GM23338 (cell line): ENCODE data around the gene SPINK7. TPM values are rescaled to one million over a fixed set of nuclear protein-coding genes. Genes with fewer than 3 reads are reported as not detected.

Source experiments
- ATAC-seq: fragments of 200-7000 bp; cut with Tn5 transposase; 3 replicates; pipeline ENCODE4 v1.9.1; 2020
- DNase-seq: peaks from one replicate; pipeline ENCODE4 v3.0.0-alpha.2; 2015; ENCODE audit warnings: low spot score
- H2AFZ ChIP-seq: fragments of 200-600 bp; sonication (generic); 2 replicates; pipeline ENCODE4 v1.8.0; 2016; ENCODE audit warnings: antibody characterized with exemption, mild to moderate bottlenecking, moderate library complexity
- H3F3A ChIP-seq: fragments of 200-600 bp; sonication (generic); replicated peaks from 2 replicates; pipeline ENCODE4 v1.8.0; 2017; ENCODE audit warnings: antibody characterized with exemption, mixed run types, low read depth
- H3K27ac ChIP-seq: fragments of 200-600 bp; sonication (generic); 2 replicates; pipeline ENCODE4 v1.6.1; 2016; ENCODE audit warnings: low read depth
- H3K27me3 ChIP-seq: fragments of 200-600 bp; sonication (generic); 2 replicates; pipeline ENCODE4 v1.8.0; 2016; ENCODE audit warnings: mild to moderate bottlenecking, mixed run types, moderate library complexity; ENCODE audit not compliant: insufficient read depth
- H3K36me3 ChIP-seq: fragments of 200-600 bp; sonication (generic); 2 replicates; pipeline ENCODE4 v1.8.0; 2016; ENCODE audit warnings: mild to moderate bottlenecking; ENCODE audit not compliant: insufficient read depth
- H3K4me1 ChIP-seq: fragments of 200-600 bp; sonication (generic); 2 replicates; pipeline ENCODE4 v1.8.0; 2016; ENCODE audit warnings: mild to moderate bottlenecking, moderate library complexity; ENCODE audit not compliant: insufficient read depth
- H3K4me2 ChIP-seq: fragments of 200-600 bp; sonication (generic); 2 replicates; pipeline ENCODE4 v1.7.1; 2017; ENCODE audit warnings: mixed run types
- H3K4me3 ChIP-seq: fragments of 200-600 bp; sonication (generic); 2 replicates; pipeline ENCODE4 v1.6.1; 2016; ENCODE audit warnings: mixed run types
- H3K79me2 ChIP-seq: fragments of 200-600 bp; sonication (generic); replicated peaks from 2 replicates; pipeline ENCODE4 v1.8.0; 2017; ENCODE audit warnings: mild to moderate bottlenecking; ENCODE audit not compliant: insufficient read depth
- H3K9me2 ChIP-seq: fragments of 200-600 bp; sonication (generic); 2 replicates; pipeline ENCODE4 v1.8.0; 2017; ENCODE audit not compliant: insufficient read depth
- H4K20me1 ChIP-seq: fragments of 200-600 bp; sonication (generic); replicated peaks from 2 replicates; pipeline ENCODE4 v1.8.0; 2017; ENCODE audit warnings: mild to moderate bottlenecking; ENCODE audit not compliant: insufficient read depth
- H3K27ac Mint-ChIP-seq: 2 replicates; pipeline ENCODE4 v1.8.0; 2020; ENCODE audit warnings: inconsistent platforms, mild to moderate bottlenecking, moderate library complexity, mixed read lengths
- H3K27me3 Mint-ChIP-seq: 3 replicates; pipeline ENCODE4 v1.8.0; 2022; ENCODE audit warnings: low read depth, mild to moderate bottlenecking, moderate library complexity, mixed read lengths, inconsistent platforms; ENCODE audit not compliant: insufficient read depth, poor library complexity
- H3K36me3 Mint-ChIP-seq: 3 replicates; pipeline ENCODE4 v1.8.0; 2021; ENCODE audit warnings: low read depth, mild to moderate bottlenecking, inconsistent platforms, moderate library complexity, mixed read lengths
- H3K4me1 Mint-ChIP-seq: 3 replicates; pipeline ENCODE4 v1.8.0; 2020; ENCODE audit warnings: mild to moderate bottlenecking, inconsistent platforms, mixed read lengths
- H3K4me3 Mint-ChIP-seq: 3 replicates; pipeline ENCODE4 v1.8.0; 2021; ENCODE audit warnings: moderate library complexity, mild to moderate bottlenecking, inconsistent platforms, mixed read lengths
- H3K9me3 Mint-ChIP-seq: 3 replicates; pipeline ENCODE4 v1.8.0; 2020; ENCODE audit warnings: moderate library complexity, mild to moderate bottlenecking, inconsistent platforms, mixed read lengths
- EZH2phosphoT487 ChIP-seq: fragments of 200-600 bp; sonication (generic); IDR thresholded peaks from one replicate; pipeline ENCODE4 v1.8.1; 2018; ENCODE audit warnings: antibody characterized with exemption; ENCODE audit not compliant: unreplicated experiment
- NANOG ChIP-seq: IDR thresholded peaks from 2 replicates; pipeline ENCODE4 v1.6.1; 2016; ENCODE audit warnings: antibody characterized with exemption, borderline replicate concordance
- REST ChIP-seq: IDR thresholded peaks from one replicate; pipeline ENCODE4 v1.6.1; 2018; ENCODE audit warnings: antibody characterized with exemption; ENCODE audit not compliant: unreplicated experiment
- ZNF114 ChIP-seq: fragments of 250-450 bp; sonication (Bioruptor Pico); IDR thresholded peaks from 2 replicates; pipeline ENCODE4 v1.5.0; 2020; ENCODE audit warnings: mild to moderate bottlenecking, moderate library complexity
- polyA plus RNA-seq: library from polyadenylated mRNA; unstranded; fragments of >200 nt; fragmentation: Nextera tagmentation; extraction: Ambion mirVana; gene quantifications from 2 replicates; pipeline ENCODE4 v1.2.1, GENCODE V29; 2016
- total RNA-seq: library from RNA; depleted of rRNA; stranded (reverse); fragments of >200 nt; shearing (Covaris generic); gene quantifications from 2 replicates; pipeline ENCODE4 v1.2.3, GENCODE V29; 2014
- TF ChIP-seq, protein P1 (sequence below): IDR thresholded peaks from 2 replicates; pipeline ENCODE4 v1.6.1; 2016; ENCODE audit warnings: antibody characterized with exemption
- TF ChIP-seq, protein P2 (sequence below), 2 experiments: fragments of 200-600 bp in 1 of 2; sonication (generic) in 1 of 2; conservative IDR thresholded peaks; 2 replicates each; pipeline versions ENCODE4 v1.5.1 to v1.6.1; 2016 to 2017; ENCODE audit warnings: antibody characterized with exemption in 2 of 2, low read depth in 2 of 2, mild to moderate bottlenecking in 2 of 2, moderate library complexity in 1 of 2

Gene SPINK7
- total and polyA plus RNA-seq, 2 experiments from 2014 or later: not detected

DNA sequence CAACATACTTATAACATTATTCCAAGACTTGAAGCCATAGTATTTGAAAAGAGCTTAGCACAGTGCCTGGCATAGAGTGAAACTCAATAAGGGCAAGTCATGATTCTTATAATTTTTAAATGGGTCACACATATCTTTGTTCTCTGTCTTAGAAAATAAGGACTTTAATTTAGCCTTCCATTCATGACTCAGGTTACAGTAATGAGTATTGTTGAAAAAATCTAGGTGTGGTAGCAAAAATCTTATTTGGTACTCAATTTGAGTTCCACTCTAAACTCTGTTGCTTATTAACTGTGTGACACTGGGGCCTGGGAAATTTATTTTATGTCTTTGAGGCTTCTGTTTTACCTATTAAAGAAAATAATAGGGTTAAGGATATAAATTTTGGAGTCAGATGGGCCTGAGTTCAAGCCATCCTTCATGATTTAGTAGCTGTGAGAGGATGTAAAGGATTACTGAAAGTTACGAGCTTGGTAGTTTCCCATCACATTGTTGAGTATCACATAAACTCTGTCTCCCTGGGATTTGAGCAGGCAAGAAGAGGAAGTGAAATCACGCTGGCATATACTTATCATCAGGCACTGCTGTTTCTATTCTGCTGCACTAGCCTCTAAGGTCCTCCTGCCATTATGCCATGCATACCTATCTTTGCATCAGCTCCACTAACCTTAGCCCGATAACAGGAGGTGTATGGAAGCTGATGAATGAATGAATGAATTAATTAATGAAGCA is 24.6 kb downstream of the SPINK7 start (continued):
- TF ChIP-seq REST (no peak), ZNF114 (CRISPR knock-in tag) (no peak), EZH2phosphoT487 (no peak)

DNA sequence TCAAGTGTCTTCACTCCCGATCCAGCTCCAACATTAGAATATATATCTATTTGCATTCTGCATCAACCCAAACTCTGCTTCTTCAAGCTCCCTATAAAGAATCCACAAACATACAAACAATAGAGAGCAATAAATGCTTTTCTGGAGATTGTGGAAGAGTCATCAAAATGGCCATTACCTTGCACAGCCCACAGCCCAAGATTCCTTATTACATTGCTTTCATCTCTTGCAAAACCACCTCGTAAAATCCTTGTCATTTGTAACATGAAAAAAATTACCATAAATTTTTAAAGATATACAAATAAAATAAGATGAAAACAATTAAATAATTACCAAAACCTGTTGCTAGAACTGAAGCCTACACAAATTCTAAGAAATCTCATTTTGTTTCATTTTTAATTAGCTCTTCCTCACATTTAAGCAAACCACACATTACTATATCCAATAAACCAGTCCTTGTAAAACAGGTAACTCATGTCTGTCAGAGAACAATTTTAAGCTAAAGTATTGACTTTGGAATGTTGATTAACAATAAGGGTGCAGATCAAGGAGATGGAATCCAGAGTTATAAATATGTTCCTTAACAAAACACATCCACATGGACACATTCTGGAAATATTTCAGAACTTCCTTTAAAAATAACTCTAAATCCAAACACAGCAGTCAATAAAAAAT is 30.3 kb downstream of the SPINK7 start:
- H3K4me3 ChIP-seq: no peak overlapping the region
- H3K36me3 ChIP-seq: no peaks in the 10 kb centered on the region
- H3K4me3 Mint-ChIP-seq: no peak overlapping the region
- H3K9me2 ChIP-seq: no peaks in the 10 kb centered on the region
- no peak overlapping the region for H3K4me2 ChIP-seq
- no peaks in the 10 kb centered on the region for H3K27me3 ChIP-seq
- no peak for ATAC-seq
- no peaks in the 10 kb centered on the region for H4K20me1 ChIP-seq
- no peaks in the 10 kb centered on the region for H3K9me3 Mint-ChIP-seq
- H3K4me1 Mint-ChIP-seq: peaks cover 2% of the 10 kb centered on the region; the same call in 1 of the 3 replicates
- DNase-seq: no peak
- TF ChIP-seq, protein P1, sequence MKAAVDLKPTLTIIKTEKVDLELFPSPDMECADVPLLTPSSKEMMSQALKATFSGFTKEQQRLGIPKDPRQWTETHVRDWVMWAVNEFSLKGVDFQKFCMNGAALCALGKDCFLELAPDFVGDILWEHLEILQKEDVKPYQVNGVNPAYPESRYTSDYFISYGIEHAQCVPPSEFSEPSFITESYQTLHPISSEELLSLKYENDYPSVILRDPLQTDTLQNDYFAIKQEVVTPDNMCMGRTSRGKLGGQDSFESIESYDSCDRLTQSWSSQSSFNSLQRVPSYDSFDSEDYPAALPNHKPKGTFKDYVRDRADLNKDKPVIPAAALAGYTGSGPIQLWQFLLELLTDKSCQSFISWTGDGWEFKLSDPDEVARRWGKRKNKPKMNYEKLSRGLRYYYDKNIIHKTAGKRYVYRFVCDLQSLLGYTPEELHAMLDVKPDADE: no peak
- no peaks in the 10 kb centered on the region for H3K79me2 ChIP-seq
- no peaks in the 10 kb centered on the region for H3K4me1 ChIP-seq
- peak overlapping the region; percentile 56; the same call in 1 of the 2 replicates for H3K27ac Mint-ChIP-seq
- H3K27ac ChIP-seq: no peak overlapping the region
- no peaks in the 10 kb centered on the region for H3F3A ChIP-seq
- no peak overlapping the region for H2AFZ ChIP-seq
- H3K36me3 Mint-ChIP-seq: no peaks in the 10 kb centered on the region
- no peaks in the 10 kb centered on the region for H3K27me3 Mint-ChIP-seq

GRCh38 chr5:148343046-148343407 is 30.8 kb downstream of the SPINK7 start:
- ATAC-seq: no peak
- no peak overlapping the region for H3K4me3 Mint-ChIP-seq
- peaks cover 2% of the 10 kb centered on the region; the same call in 1 of the 3 replicates for H3K4me1 Mint-ChIP-seq

More at GRCh38 chr5:148343046-148343407, 30.8 kb downstream of the SPINK7 start:
- Mint-ChIP-seq H3K27me3 (no peaks in the 10 kb centered on the region), H3K36me3 (no peaks in the 10 kb centered on the region), H3K9me3 (no peaks in the 10 kb centered on the region), H3K27ac (peak overlapping the region; percentile 42; the same call in 1 of the 2 replicates)
- Histone ChIP-seq H3K4me2 (no peak overlapping the region), H3F3A (no peaks in the 10 kb centered on the region), H3K4me3 (no peak overlapping the region), H3K27ac (no peak overlapping the region), H4K20me1 (no peaks in the 10 kb centered on the region), H3K79me2 (no peaks in the 10 kb centered on the region), H3K4me1 (no peaks in the 10 kb centered on the region), H3K36me3 (no peaks in the 10 kb centered on the region), H2AFZ (no peak overlapping the region), H3K27me3 (no peaks in the 10 kb centered on the region), H3K9me2 (no peaks in the 10 kb centered on the region)
- TF ChIP-seq REST (no peak), ZNF114 (CRISPR knock-in tag) (no peak), NANOG (no peak), EZH2phosphoT487 (no peak)
- TF ChIP-seq, protein P2, sequence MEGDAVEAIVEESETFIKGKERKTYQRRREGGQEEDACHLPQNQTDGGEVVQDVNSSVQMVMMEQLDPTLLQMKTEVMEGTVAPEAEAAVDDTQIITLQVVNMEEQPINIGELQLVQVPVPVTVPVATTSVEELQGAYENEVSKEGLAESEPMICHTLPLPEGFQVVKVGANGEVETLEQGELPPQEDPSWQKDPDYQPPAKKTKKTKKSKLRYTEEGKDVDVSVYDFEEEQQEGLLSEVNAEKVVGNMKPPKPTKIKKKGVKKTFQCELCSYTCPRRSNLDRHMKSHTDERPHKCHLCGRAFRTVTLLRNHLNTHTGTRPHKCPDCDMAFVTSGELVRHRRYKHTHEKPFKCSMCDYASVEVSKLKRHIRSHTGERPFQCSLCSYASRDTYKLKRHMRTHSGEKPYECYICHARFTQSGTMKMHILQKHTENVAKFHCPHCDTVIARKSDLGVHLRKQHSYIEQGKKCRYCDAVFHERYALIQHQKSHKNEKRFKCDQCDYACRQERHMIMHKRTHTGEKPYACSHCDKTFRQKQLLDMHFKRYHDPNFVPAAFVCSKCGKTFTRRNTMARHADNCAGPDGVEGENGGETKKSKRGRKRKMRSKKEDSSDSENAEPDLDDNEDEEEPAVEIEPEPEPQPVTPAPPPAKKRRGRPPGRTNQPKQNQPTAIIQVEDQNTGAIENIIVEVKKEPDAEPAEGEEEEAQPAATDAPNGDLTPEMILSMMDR (conservative IDR thresholded peaks at IDR 0.05; ENCODE audit: low read depth in 2 of 2): no peak
- TF ChIP-seq, protein P1: no peak
- DNase-seq: peak; percentile 2
